SH-SY5Y (cell line): ENCODE data around the gene ME1.

Experiments used
- GATA2 ChIP-seq: IDR thresholded peaks from 2 replicates; pipeline ENCODE4 v1.6.1; 2011; ENCODE audit warnings: mild to moderate bottlenecking, low read depth, low read length
- GATA3 ChIP-seq: IDR thresholded peaks from 2 replicates; pipeline ENCODE4 v1.6.1; 2011; ENCODE audit warnings: low read depth, mild to moderate bottlenecking, low read length, moderate library complexity

GRCh38 chr6:83470001-83470400, 39.1 kb upstream of the ME1 start:
- TF ChIP-seq GATA2 (no peak), GATA3 (no peak)
